ENCODE results near the gene C6orf132. TPM values are rescaled to one million over a fixed set of nuclear protein-coding genes. Genes with fewer than 3 reads are reported as not detected.

C6orf132 gene
- total RNA-seq, 1 donor from 2014 or later = 4.0 TPM

- no peak overlapping the region for H3K4me3 Mint-ChIP-seq (ENCODE audit: unreplicated experiment)
Observed at GRCh38 chr6:42128460-42129359, 13.7 kb downstream of the C6orf132 start.

GRCh38 chr6:42125663-42126062 lies 16.8 kb downstream of the C6orf132 start:
- H3K4me1 Mint-ChIP-seq (ENCODE audit: unreplicated experiment) = peaks cover 25% of the 10 kb centered on the region
- H3K36me3 Mint-ChIP-seq (ENCODE audit: unreplicated experiment) = peaks cover 3% of the 10 kb centered on the region
- no peak for DNase-seq (ENCODE audit: extremely low spot score, unreplicated experiment)
- no peaks in the 10 kb centered on the region for H3K27me3 Mint-ChIP-seq (ENCODE audit: unreplicated experiment)
- H3K27ac Mint-ChIP-seq (ENCODE audit: unreplicated experiment) = no peak overlapping the region
- H3K4me3 Mint-ChIP-seq (ENCODE audit: unreplicated experiment) = no peak overlapping the region
- H3K9me3 Mint-ChIP-seq (ENCODE audit: unreplicated experiment) = no peaks in the 10 kb centered on the region
- TF ChIP-seq CTCF (IDR thresholded peaks at IDR 0.05) = no peak

More at GRCh38 chr6:42128460-42129359, 13.7 kb downstream of the C6orf132 start:
- peaks cover 4% of the 10 kb centered on the region for H3K4me1 Mint-ChIP-seq (ENCODE audit: unreplicated experiment)
- TF ChIP-seq CTCF (IDR thresholded peaks at IDR 0.05) = no peak
- DNase-seq (ENCODE audit: extremely low spot score, unreplicated experiment) = no peak
- H3K9me3 Mint-ChIP-seq (ENCODE audit: unreplicated experiment) = no peaks in the 10 kb centered on the region
- no peaks in the 10 kb centered on the region for H3K27me3 Mint-ChIP-seq (ENCODE audit: unreplicated experiment)
- H3K27ac Mint-ChIP-seq (ENCODE audit: unreplicated experiment) = no peak overlapping the region
- H3K36me3 Mint-ChIP-seq (ENCODE audit: unreplicated experiment) = peaks cover 3% of the 10 kb centered on the region

DNA sequence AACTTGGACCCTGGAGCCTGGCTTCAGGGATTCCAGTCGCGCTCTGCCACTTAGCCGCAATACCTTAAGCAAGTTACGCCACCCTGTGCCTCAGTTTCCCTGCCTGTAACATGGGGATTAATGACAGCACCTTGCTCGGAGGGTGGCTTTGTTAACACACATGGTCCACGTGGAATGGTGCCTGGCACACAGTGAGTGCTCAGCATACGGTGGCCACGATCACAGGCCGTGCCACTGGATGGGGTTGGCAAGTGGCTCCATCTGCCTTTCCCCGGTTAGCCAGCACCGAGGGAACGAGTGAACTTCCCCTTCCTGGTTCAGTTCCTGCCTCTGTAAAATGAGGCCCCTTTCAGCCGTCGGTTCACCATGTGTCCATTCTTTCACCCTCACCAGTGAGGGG lies 17.2 kb downstream of the C6orf132 start:
- H3K9me3 Mint-ChIP-seq (ENCODE audit: unreplicated experiment) = no peaks in the 10 kb centered on the region
- peaks cover 27% of the 10 kb centered on the region for H3K4me1 Mint-ChIP-seq (ENCODE audit: unreplicated experiment)
- no peaks in the 10 kb centered on the region for H3K27me3 Mint-ChIP-seq (ENCODE audit: unreplicated experiment)
- DNase-seq (ENCODE audit: extremely low spot score, unreplicated experiment) = no peak
- TF ChIP-seq CTCF (IDR thresholded peaks at IDR 0.05) = no peak
- peaks cover 3% of the 10 kb centered on the region for H3K36me3 Mint-ChIP-seq (ENCODE audit: unreplicated experiment)
- no peak overlapping the region for H3K4me3 Mint-ChIP-seq (ENCODE audit: unreplicated experiment)
- no peak overlapping the region for H3K27ac Mint-ChIP-seq (ENCODE audit: unreplicated experiment)

DNA sequence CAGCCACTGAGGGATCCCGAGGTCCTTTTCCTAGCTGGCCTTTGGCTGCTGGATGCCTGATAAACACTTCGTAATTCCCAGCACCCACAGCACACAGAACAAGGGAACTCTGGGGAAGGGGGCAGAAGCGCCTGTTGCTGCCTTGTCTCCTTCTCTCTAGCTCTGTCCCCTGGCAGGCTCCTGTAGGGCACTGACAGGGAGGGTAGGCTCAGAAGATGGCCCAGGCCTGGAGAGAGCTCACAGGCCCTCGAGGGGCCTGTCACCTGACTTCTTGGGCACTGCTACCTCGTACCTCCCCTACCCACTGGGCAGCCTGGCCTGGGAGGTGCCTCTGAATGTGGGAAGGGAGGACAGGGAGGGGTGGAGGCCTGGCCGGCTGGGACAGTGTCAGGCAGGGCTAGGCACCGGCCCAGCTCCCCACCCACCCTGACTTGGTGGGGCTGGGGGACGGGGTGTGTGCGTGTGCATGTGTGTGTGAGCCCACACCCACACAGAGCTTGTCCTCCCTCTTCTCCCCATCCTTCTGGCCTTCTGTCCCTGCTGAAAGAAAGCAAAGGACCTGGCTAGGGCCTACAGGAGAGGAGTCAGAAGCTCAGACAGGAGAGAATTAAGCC lies 18.1 kb downstream of the C6orf132 start:
- TF ChIP-seq CTCF (IDR thresholded peaks at IDR 0.05) = no peak
- H3K36me3 Mint-ChIP-seq (ENCODE audit: unreplicated experiment) = peaks cover 3% of the 10 kb centered on the region
- H3K27ac Mint-ChIP-seq (ENCODE audit: unreplicated experiment) = no peak overlapping the region
- H3K4me3 Mint-ChIP-seq (ENCODE audit: unreplicated experiment) = no peak overlapping the region
- no peaks in the 10 kb centered on the region for H3K9me3 Mint-ChIP-seq (ENCODE audit: unreplicated experiment)
- peaks cover 27% of the 10 kb centered on the region for H3K4me1 Mint-ChIP-seq (ENCODE audit: unreplicated experiment)
- H3K27me3 Mint-ChIP-seq (ENCODE audit: unreplicated experiment) = no peaks in the 10 kb centered on the region
- DNase-seq (ENCODE audit: extremely low spot score, unreplicated experiment) = no peak

Measured in osteocyte (in vitro differentiated cells).